Measurements from ENCODE around the gene AMY1A.
"Not testable (repeated sequence)": the region's sequence is repeated elsewhere in the genome, so short reads cannot be mapped to it uniquely, and the experiment has no call there.

The AMY1A gene

GRCh38 chr1:103655460-103655859 is at the start of gene AMY1A:
AMY1A (plus strand) TSS chr1:103655760; CDS start chr1:103656331, 571 bp downstream.
- DNase-seq: not testable (repeated sequence)

- DNase-seq: no peak
Observed at GRCh38 chr1:103616362-103616761, 39.2 kb upstream of the AMY1A start.

GRCh38 chr1:103616994-103617477 is 38.5 kb upstream of the AMY1A start, which contains the start of gene AMY2A:
AMY2A (plus strand) TSS chr1:103617427; CDS start chr1:103617441, 14 bp downstream.
- not testable (repeated sequence) for DNase-seq

GRCh38 chr1:103627436-103627835 is 28.1 kb upstream of the AMY1A start:
- DNase-seq: not testable (repeated sequence)

GRCh38 chr1:103641194-103641593 is 14.4 kb upstream of the AMY1A start:
- not testable (repeated sequence) for DNase-seq

- not testable (repeated sequence) for DNase-seq
Observed at GRCh38 chr1:103643908-103644307, 11.7 kb upstream of the AMY1A start.

GRCh38 chr1:103650305-103650704 is 5.3 kb upstream of the AMY1A start:
- DNase-seq: not testable (repeated sequence)

GRCh38 chr1:103650889-103651288 is 4.7 kb upstream of the AMY1A start:
- DNase-seq: not testable (repeated sequence)

- not testable (repeated sequence) for DNase-seq
Observed at GRCh38 chr1:103654133-103654532, 1.4 kb upstream of the AMY1A start.

- DNase-seq: not testable (repeated sequence)
Observed at GRCh38 chr1:103676335-103676734, 20.8 kb downstream of the AMY1A start.

- not testable (repeated sequence) for DNase-seq
Observed at GRCh38 chr1:103696110-103696509, 40.5 kb downstream of the AMY1A start, which contains the start of gene AMY1B. AMY1B (minus strand) TSS chr1:103696210; CDS start chr1:103695639, 571 bp downstream.

GRCh38 chr1:103697430-103697829 is 41.9 kb downstream of the AMY1A start:
- DNase-seq: not testable (repeated sequence)

- DNase-seq: not testable (repeated sequence)
Observed at GRCh38 chr1:103700669-103701068, 45.1 kb downstream of the AMY1A start.

- not testable (repeated sequence) for DNase-seq
Observed at GRCh38 chr1:103701256-103701655, 45.7 kb downstream of the AMY1A start.

GRCh38 chr1:103707670-103708069 is 52.1 kb downstream of the AMY1A start:
- DNase-seq: not testable (repeated sequence)

GRCh38 chr1:103710381-103710780 is 54.8 kb downstream of the AMY1A start:
- DNase-seq: not testable (repeated sequence)

All from RPMI8226 (cell line).